CD4-positive, alpha-beta T cell treated with Interleukin-6 at 100 ng/mL for 8 hours (primary cell): ENCODE measurements around the gene EFCAB11.

ENCODE experiments used
- DNase-seq: peaks from one replicate; pipeline ENCODE4 v3.0.0-alpha.2; 2020; ENCODE audit warnings: mixed read lengths, low spot score

Gene EFCAB11

GRCh38 chr14:89767861-89768268 is 186.7 kb downstream of the EFCAB11 start:
- DNase-seq = peak; percentile 69

- DNase-seq = no peak
Observed at GRCh38 chr14:89767131-89767530, 187.4 kb downstream of the EFCAB11 start.

- DNase-seq = no peak
Observed at GRCh38 chr14:89765346-89765745, 189.2 kb downstream of the EFCAB11 start.

GRCh38 chr14:89760086-89760485 is 194.4 kb downstream of the EFCAB11 start:
- DNase-seq = no peak

- DNase-seq = no peak
Observed at GRCh38 chr14:89757313-89757939, 197.1 kb downstream of the EFCAB11 start.

GRCh38 chr14:89755816-89756215 is 198.7 kb downstream of the EFCAB11 start:
- no peak for DNase-seq

GRCh38 chr14:89753828-89754412 is 200.6 kb downstream of the EFCAB11 start:
- no peak for DNase-seq

- no peak for DNase-seq
Observed at GRCh38 chr14:89750908-89751392, 203.6 kb downstream of the EFCAB11 start.

- no peak for DNase-seq
Observed at GRCh38 chr14:89750281-89750755, 204.2 kb downstream of the EFCAB11 start.

- DNase-seq = no peak
Observed at GRCh38 chr14:89748004-89748403, 206.5 kb downstream of the EFCAB11 start.

- DNase-seq = no peak
Observed at GRCh38 chr14:89747126-89747525, 207.4 kb downstream of the EFCAB11 start.

- no peak for DNase-seq
Observed at GRCh38 chr14:89746654-89747053, 207.9 kb downstream of the EFCAB11 start.

- DNase-seq = no peak
Observed at GRCh38 chr14:89746135-89746534, 208.4 kb downstream of the EFCAB11 start.
